Kidney (tissue), 14 donors: Measurements from ENCODE around the gene MAD1L1. TPM values are rescaled to one million over a fixed set of nuclear protein-coding genes. Genes with fewer than 3 reads are reported as not detected.

Source experiments
- DNase-seq, 5 donors: peaks; one replicate each; pipeline ENCODE4 v3.0.0-alpha.2; 2013 to 2020
- FAIRE-seq: peaks from 2 replicates; lab custom pipeline; 2012; peaks lifted over from hg19 to GRCh38; lab: Jason Lieb, UNC
- H3K27ac ChIP-seq, 2 donors: one replicate each; pipeline ENCODE4 v1.7.0; 2013; ENCODE audit warnings: low read depth in 2 of 2, low read length in 2 of 2, inconsistent platforms in 1 of 2
- H3K27me3 ChIP-seq: one replicate; pipeline ENCODE4 v1.7.1; 2013; ENCODE audit warnings: low read length, inconsistent platforms; ENCODE audit not compliant: control insufficient read depth, insufficient read depth
- H3K36me3 ChIP-seq, 3 donors: one replicate each; pipeline versions ENCODE4 v1.7.0 to v1.7.1; 2013; ENCODE audit warnings: low read length in 3 of 3, control low read depth in 1 of 3, inconsistent platforms in 1 of 3; ENCODE audit not compliant: insufficient read depth in 3 of 3, control insufficient read depth in 2 of 3
- H3K4me1 ChIP-seq, 3 donors: one replicate each; pipeline versions ENCODE4 v1.7.0 to v1.7.1; 2013; ENCODE audit warnings: low read length in 3 of 3, inconsistent platforms in 1 of 3, low read depth in 1 of 3; ENCODE audit not compliant: control insufficient read depth in 2 of 3, insufficient read depth in 2 of 3
- H3K4me3 ChIP-seq, 3 donors: one replicate each; pipeline versions ENCODE4 v1.7.0 to v1.8.1; 2013; ENCODE audit warnings: low read length in 3 of 3, control low read depth in 1 of 3, inconsistent platforms in 1 of 3
- H3K9ac ChIP-seq, 3 donors: one replicate each; pipeline versions ENCODE4 v1.7.0 to v1.7.1; 2013; ENCODE audit warnings: low read length in 3 of 3, control low read depth in 1 of 3, inconsistent platforms in 1 of 3
- H3K9me3 ChIP-seq, 3 donors: one replicate each; pipeline versions ENCODE4 v1.7.0 to v1.7.1; 2013; ENCODE audit warnings: low read length in 3 of 3, control low read depth in 1 of 3, inconsistent platforms in 1 of 3; ENCODE audit not compliant: control insufficient read depth in 2 of 3, insufficient read depth in 1 of 3
- CTCF ChIP-seq: IDR thresholded peaks from 3 replicates; pipeline ENCODE4 v1.5.1; 2012; ENCODE audit warnings: mild to moderate bottlenecking, moderate library complexity, borderline replicate concordance; ENCODE audit not compliant: insufficient read depth; ENCODE audit errors: extremely low read depth
- intact Hi-C: fragments of 100-400 bp; cut with DNase I; formaldehyde crosslinking; loops from one replicate; pipeline ENCODE4 v1.11.1; 2022
- polyA plus RNA-seq: library from polyadenylated mRNA; stranded (reverse); fragments of 350-450 nt; fragmentation: Illumina TruSeq; extraction: RNeasy Lipid Tissue Mini Kit (QIAGEN cat#74804); gene quantifications from one replicate; pipeline ENCODE4 v1.2.3, GENCODE V29; 2014; ENCODE audit warnings: low read depth, low replicate concordance; ENCODE audit not compliant: insufficient read depth
- total RNA-seq: library from RNA; stranded (reverse); fragmentation: NEBNext Ultra II Directional; extraction: Animal tissue kit (Norgen Biotek cat#: 25700); gene quantifications from one replicate; pipeline ENCODE4 v1.2.1, GENCODE V29; 2021
- donor health status: control.
- donor health status: control.
- donor health status: control.
- donor health status: control.
- donor health status: control.
- donor health status: DM: yes; HTN: yes; CAD: no.
- donor health status: Normal renal cell carcinoma (clear cell type).

Gene MAD1L1
- total and polyA plus RNA-seq, 2 donors from 2014 or later, result 33.2 to 45.2 TPM

- no peak overlapping the region for H3K27ac ChIP-seq
- no peak for FAIRE-seq
- H3K4me3 ChIP-seq, result no peak overlapping the region
- H3K27me3 ChIP-seq, result no peaks in the 10 kb centered on the region
- no peaks in the 10 kb centered on the region for H3K36me3 ChIP-seq
- H3K9me3 ChIP-seq, result no peaks in the 10 kb centered on the region
- intact Hi-C loops, result no loop called here
- TF ChIP-seq CTCF, result no peak
- no peaks in the 10 kb centered on the region for H3K4me1 ChIP-seq
- DNase-seq, result peak in 1 of 5 donors; percentile 68
- H3K9ac ChIP-seq, result no peak overlapping the region
Measured at GRCh38 chr7:1987591-1988532, 244.9 kb downstream of the MAD1L1 start.

GRCh38 chr7:1987084-1987535, 245.6 kb downstream of the MAD1L1 start:
- Histone ChIP-seq H3K36me3 (no peaks in the 10 kb centered on the region), H3K4me3 (no peak overlapping the region), H3K27me3 (no peaks in the 10 kb centered on the region), H3K9me3 (no peaks in the 10 kb centered on the region), H3K27ac (no peak overlapping the region), H3K9ac (no peak overlapping the region), H3K4me1 (no peaks in the 10 kb centered on the region)
- no peak for TF ChIP-seq CTCF
- FAIRE-seq, result no peak
- intact Hi-C loops, result no loop called here
- DNase-seq, result peak in 1 of 5 donors; percentile 42

GRCh38 chr7:1986366-1987083, 246.2 kb downstream of the MAD1L1 start:
- intact Hi-C loops, result no loop called here
- FAIRE-seq (no peak), DNase-seq (peak in 1 of 5 donors; percentile 56)

More at GRCh38 chr7:1986366-1987083, 246.2 kb downstream of the MAD1L1 start:
- H3K9ac ChIP-seq, result no peak overlapping the region
- no peaks in the 10 kb centered on the region for H3K9me3 ChIP-seq
- no peak overlapping the region for H3K4me3 ChIP-seq
- no peak for TF ChIP-seq CTCF
- H3K27me3 ChIP-seq, result no peaks in the 10 kb centered on the region
- H3K36me3 ChIP-seq, result no peaks in the 10 kb centered on the region
- H3K27ac ChIP-seq, result no peak overlapping the region
- H3K4me1 ChIP-seq, result no peaks in the 10 kb centered on the region
